Gastrocnemius medialis (tissue), 4 donors: ENCODE results near the gene RB1. TPM values are rescaled to one million over a fixed set of nuclear protein-coding genes. Genes with fewer than 3 reads are reported as not detected.

ENCODE experiments used
- ATAC-seq, 2 donors: fragments of 150-250 bp; one replicate each; pipeline ENCODE4 v1.9.1; 2016
- DNase-seq, 2 donors: peaks; one replicate each; pipeline ENCODE4 v3.0.0-alpha.2; 2019
- H3K27ac ChIP-seq, 4 donors: fragments of 200-600 bp; sonication (generic); 1 replicate in 1 of 4; 2 replicates in 3 of 4; pipeline ENCODE4 v1.5.1; 2016 to 2018; ENCODE audit warnings: mild to moderate bottlenecking in 2 of 4, moderate library complexity in 1 of 4
- H3K27me3 ChIP-seq, 3 donors: fragments of 200-600 bp; sonication (generic) in 2 of 3; 1 replicate in 1 of 3; 2 replicates in 2 of 3; pipeline versions ENCODE4 v1.5.1 to v1.6.0; 2016 to 2019; ENCODE audit warnings: mild to moderate bottlenecking in 1 of 3, moderate library complexity in 1 of 3
- H3K36me3 ChIP-seq, 2 donors: fragments of 200-600 bp; sonication (generic) in 1 of 2; one replicate each; pipeline ENCODE4 v1.5.1; 2017 to 2018
- H3K4me1 ChIP-seq, 2 donors: fragments of 200-600 bp; sonication (generic) in 1 of 2; one replicate each; pipeline ENCODE4 v1.5.1; 2016 to 2017; ENCODE audit warnings: mild to moderate bottlenecking in 2 of 2
- H3K4me3 ChIP-seq, 4 donors: fragments of 200-600 bp; sonication (generic) in 3 of 4; 1 replicate in 1 of 4; 2 replicates in 3 of 4; pipeline ENCODE4 v1.5.1; 2016 to 2019; ENCODE audit warnings: mild to moderate bottlenecking in 2 of 4
- H3K9me3 ChIP-seq, 3 donors: fragments of 200-600 bp; sonication (generic) in 2 of 3; 1 replicate in 1 of 3; 2 replicates in 2 of 3; pipeline ENCODE4 v1.5.1; 2016 to 2019
- POLR2A ChIP-seq, 2 donors: fragments of 450-650 bp; IDR thresholded peaks; one replicate each; pipeline ENCODE4 v1.6.1; 2017; ENCODE audit warnings: antibody characterized with exemption in 2 of 2, mild to moderate bottlenecking in 2 of 2, moderate library complexity in 2 of 2
- in situ Hi-C, 4 donors: fragments of 200-750 bp; cut with MboI; loops; one replicate each; pipeline versions ENCODE4 v1.15.0 to v1.8.0; 2017; ENCODE audit warnings: low sequenced_read_pairs in 4 of 4
- intact Hi-C: fragments of 100-400 bp; cut with DNase I; formaldehyde crosslinking; loops from one replicate; pipeline ENCODE4 v1.15.1; 2023; ENCODE audit warnings: low total_unique reads
- total RNA-seq, 4 donors: library from RNA; depleted of rRNA; stranded (reverse); fragments of >200 nt; gene quantifications; one replicate each; pipeline versions ENCODE4 v1.1.0 to v1.2.3, GENCODE V29; 2016
- TF ChIP-seq, protein P1 (sequence below), 5 experiments: fragments of 450-650 bp in 3 of 5; fragments of 200-600 bp in 2 of 5; sonication (generic) in 2 of 5; IDR thresholded peaks in 4 of 5; conservative IDR thresholded peaks in 1 of 5; 1 replicate in 4 of 5; 2 replicates in 1 of 5; pipeline ENCODE4 v1.5.1; 2016 to 2019; ENCODE audit warnings: antibody characterized with exemption in 5 of 5, mild to moderate bottlenecking in 3 of 5, moderate library complexity in 3 of 5

The RB1 gene
- total RNA-seq, 4 donors from 2014 or later: 29.3 to 45.6 (median 33.2) TPM

DNA sequence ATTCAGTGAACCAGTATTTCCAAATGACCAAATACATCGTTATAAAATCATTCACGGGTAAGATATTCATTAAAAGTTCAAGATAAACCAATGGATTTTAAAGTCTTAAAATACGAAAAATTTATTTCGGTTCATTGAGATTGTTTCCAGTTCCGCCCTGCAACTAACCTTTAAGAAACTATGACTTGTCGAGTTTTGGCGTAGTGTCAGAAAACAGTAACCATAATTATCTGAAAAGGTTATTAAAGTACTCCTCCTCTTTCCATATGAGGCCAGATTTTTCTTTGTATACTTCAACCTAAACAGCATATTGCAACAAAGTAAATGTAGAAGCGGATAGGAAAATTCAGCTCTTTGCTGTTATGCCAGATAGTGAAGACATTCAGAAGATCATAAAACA is 83.3 kb downstream of the RB1 start:
- Histone ChIP-seq H3K9me3 (no peaks in the 10 kb centered on the region), H3K27me3 (no peaks in the 10 kb centered on the region), H3K27ac (no peak overlapping the region), H3K4me1 (no peaks in the 10 kb centered on the region), H3K4me3 (no peak overlapping the region), H3K36me3 (peaks cover 0 to 1% of the 10 kb centered on the region in 2 donors)
- DNase-seq (no peak), ATAC-seq (no peak)
- in situ Hi-C loops (no loop called here), intact Hi-C loops (no loop called here)
- TF ChIP-seq POLR2A (IDR thresholded peaks at IDR 0.05): no peak
- TF ChIP-seq, protein P1, sequence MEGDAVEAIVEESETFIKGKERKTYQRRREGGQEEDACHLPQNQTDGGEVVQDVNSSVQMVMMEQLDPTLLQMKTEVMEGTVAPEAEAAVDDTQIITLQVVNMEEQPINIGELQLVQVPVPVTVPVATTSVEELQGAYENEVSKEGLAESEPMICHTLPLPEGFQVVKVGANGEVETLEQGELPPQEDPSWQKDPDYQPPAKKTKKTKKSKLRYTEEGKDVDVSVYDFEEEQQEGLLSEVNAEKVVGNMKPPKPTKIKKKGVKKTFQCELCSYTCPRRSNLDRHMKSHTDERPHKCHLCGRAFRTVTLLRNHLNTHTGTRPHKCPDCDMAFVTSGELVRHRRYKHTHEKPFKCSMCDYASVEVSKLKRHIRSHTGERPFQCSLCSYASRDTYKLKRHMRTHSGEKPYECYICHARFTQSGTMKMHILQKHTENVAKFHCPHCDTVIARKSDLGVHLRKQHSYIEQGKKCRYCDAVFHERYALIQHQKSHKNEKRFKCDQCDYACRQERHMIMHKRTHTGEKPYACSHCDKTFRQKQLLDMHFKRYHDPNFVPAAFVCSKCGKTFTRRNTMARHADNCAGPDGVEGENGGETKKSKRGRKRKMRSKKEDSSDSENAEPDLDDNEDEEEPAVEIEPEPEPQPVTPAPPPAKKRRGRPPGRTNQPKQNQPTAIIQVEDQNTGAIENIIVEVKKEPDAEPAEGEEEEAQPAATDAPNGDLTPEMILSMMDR (IDR thresholded peaks at IDR 0.05 in 4 of 5, conservative IDR thresholded peaks at IDR 0.05 in 1 of 5): no peak

DNA sequence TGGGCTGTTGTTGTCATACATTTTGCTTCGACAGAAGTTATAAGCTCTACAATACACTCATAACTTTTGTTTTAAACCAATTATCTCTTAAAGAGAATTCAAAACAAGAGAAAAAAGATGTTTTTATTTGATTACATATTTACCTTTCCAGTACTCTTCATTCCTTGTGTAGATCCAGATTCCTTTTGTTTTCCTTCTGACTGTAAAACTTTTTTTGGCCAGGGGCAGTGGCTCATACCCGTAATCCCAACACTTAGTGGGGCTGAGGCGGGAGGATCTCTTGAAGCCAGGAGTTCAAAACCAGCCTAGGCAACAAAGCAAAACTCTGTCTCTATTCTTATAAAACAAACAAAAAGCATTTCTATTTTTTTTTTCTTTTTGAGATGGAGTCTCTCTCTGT is 87.7 kb downstream of the RB1 start:
- no peak for TF ChIP-seq POLR2A (IDR thresholded peaks at IDR 0.05)
- TF ChIP-seq, protein P1 (IDR thresholded peaks at IDR 0.05 in 4 of 5, conservative IDR thresholded peaks at IDR 0.05 in 1 of 5): no peak
- no peak for ATAC-seq
- H3K27me3 ChIP-seq: no peaks in the 10 kb centered on the region
- in situ Hi-C loops (no loop called here), intact Hi-C loops (no loop called here)
- H3K4me3 ChIP-seq: no peak overlapping the region
- H3K27ac ChIP-seq: no peak overlapping the region
- H3K4me1 ChIP-seq: no peaks in the 10 kb centered on the region
- H3K9me3 ChIP-seq: no peaks in the 10 kb centered on the region
- DNase-seq: no peak
- H3K36me3 ChIP-seq: peaks cover 0 to 21% of the 10 kb centered on the region in 2 donors

DNA sequence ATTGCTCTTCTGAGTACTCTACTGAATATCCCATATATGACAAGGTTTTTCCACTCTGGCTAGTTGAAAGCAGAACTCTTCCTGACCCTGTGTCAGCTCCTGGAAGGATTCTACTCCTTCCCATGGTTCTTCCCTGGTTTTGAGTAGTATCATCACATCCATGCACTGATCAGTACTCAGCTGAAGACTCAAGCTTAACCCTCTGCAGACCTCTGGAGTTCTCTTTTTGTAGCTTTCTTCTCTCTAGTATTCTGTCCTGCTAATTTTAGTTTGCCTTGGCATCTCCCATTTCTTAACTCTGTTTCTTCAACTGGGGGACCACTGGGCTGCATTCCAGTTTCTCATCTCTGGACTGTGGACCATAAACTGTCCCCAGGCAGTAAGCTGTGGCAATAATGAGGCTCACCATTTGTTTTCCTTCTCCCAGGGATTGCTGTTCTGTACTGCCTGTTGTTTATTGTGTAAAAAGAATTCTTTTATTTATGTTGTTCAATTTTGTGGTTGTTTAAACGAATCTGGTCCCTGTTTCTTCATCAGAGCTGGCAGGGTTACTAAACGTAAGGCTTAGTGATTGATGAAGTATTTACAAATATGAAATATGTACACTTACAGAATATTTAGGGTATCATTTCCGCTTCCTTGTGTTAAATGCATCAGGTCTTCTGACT is 89.6 kb downstream of the RB1 start:
- no peaks in the 10 kb centered on the region for H3K4me1 ChIP-seq
- in situ Hi-C loops (no loop called here), intact Hi-C loops (no loop called here)
- no peak for ATAC-seq
- no peak overlapping the region for H3K27ac ChIP-seq
- TF ChIP-seq, protein P1 (IDR thresholded peaks at IDR 0.05 in 4 of 5, conservative IDR thresholded peaks at IDR 0.05 in 1 of 5): no peak
- TF ChIP-seq POLR2A (IDR thresholded peaks at IDR 0.05): no peak
- no peaks in the 10 kb centered on the region for H3K9me3 ChIP-seq
- DNase-seq: no peak
- H3K4me3 ChIP-seq: no peak overlapping the region
- no peaks in the 10 kb centered on the region for H3K27me3 ChIP-seq
- peaks cover 0 to 21% of the 10 kb centered on the region in 2 donors for H3K36me3 ChIP-seq

DNA sequence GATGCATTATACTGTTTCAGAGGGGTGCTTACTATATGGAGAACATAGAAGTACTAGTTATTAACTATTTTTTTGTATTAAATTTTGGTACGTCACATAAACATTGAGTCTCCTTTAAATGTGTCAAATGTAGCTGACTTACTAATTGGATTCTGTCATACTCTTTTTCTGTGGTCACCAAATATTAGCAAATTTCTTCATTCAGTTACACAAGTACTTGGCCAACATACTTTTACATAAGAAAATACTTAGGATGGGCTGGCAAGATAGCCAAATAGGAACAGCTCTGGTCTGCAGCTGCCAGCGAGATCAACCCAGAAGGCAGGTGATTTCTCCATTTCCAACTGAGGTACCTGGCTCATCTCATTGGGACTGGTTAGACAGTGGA is 90.1 kb downstream of the RB1 start:
- in situ Hi-C loops (no loop called here), intact Hi-C loops (no loop called here)
- TF ChIP-seq, protein P1 (IDR thresholded peaks at IDR 0.05 in 4 of 5, conservative IDR thresholded peaks at IDR 0.05 in 1 of 5): no peak
- no peak for TF ChIP-seq POLR2A (IDR thresholded peaks at IDR 0.05)
- Histone ChIP-seq H3K4me3 (no peak overlapping the region), H3K9me3 (no peaks in the 10 kb centered on the region), H3K36me3 (peaks cover 0 to 21% of the 10 kb centered on the region in 2 donors), H3K27me3 (no peaks in the 10 kb centered on the region), H3K27ac (no peak overlapping the region), H3K4me1 (no peaks in the 10 kb centered on the region)
- no peak for ATAC-seq
- DNase-seq: no peak

DNA sequence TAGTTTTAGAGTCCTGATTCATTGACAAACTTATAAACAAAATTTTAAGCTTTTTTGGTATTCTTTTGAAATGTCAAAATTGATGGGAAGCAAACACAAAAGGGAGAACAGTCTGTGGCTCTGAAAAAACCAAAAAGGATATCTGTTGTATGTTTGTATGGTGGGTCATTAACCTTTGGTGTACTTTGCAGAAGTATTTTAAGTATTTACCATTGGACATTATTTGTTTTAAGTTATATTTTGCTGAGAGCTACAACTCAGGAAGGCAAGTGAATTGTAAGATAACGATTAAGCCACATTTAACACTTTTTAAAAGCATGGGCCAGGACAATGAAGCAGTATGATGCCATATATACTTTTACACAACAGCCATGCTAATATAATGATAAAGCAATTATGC is 94.2 kb downstream of the RB1 start:
- peak overlapping the region in 1 of 4 donors; percentile 32 for H3K27ac ChIP-seq
- peaks cover 0 to 14% of the 10 kb centered on the region in 2 donors for H3K36me3 ChIP-seq
- H3K9me3 ChIP-seq: no peaks in the 10 kb centered on the region
- DNase-seq: no peak
- intact Hi-C loops: loop anchor here (5.0 kb wide), 1 partner anchor 185 kb away; no protein-coding TSS in a partner anchor
- ATAC-seq: no peak
- TF ChIP-seq, protein P1 (IDR thresholded peaks at IDR 0.05 in 4 of 5, conservative IDR thresholded peaks at IDR 0.05 in 1 of 5): no peak
- TF ChIP-seq POLR2A (IDR thresholded peaks at IDR 0.05): no peak
- H3K27me3 ChIP-seq: no peaks in the 10 kb centered on the region
- H3K4me3 ChIP-seq: no peak overlapping the region
- in situ Hi-C loops: no loop called here
- peaks cover 0 to 14% of the 10 kb centered on the region in 2 donors for H3K4me1 ChIP-seq
